ENCODE results near the gene PSMD7.
"Not testable (repeated sequence)": the region's sequence is repeated elsewhere in the genome, so short reads cannot be mapped to it uniquely, and the experiment has no call there.

GRCh38 chr16:74324777-74325176 lies 28.2 kb downstream of the PSMD7 start:
- not testable (repeated sequence) for TF ChIP-seq CTCF (conservative IDR thresholded peaks at IDR 0.05; ENCODE audit: low read depth in 2 of 2); JUNB (IDR thresholded peaks at IDR 0.05; ENCODE audit: unreplicated experiment); REST (IDR thresholded peaks at IDR 0.05; ENCODE audit: unreplicated experiment); POLR2AphosphoS5 (IDR thresholded peaks at IDR 0.05; ENCODE audit: low read depth); ETS1 (IDR thresholded peaks at IDR 0.05); EZH2 (IDR thresholded peaks at IDR 0.05; ENCODE audit: low read depth, unreplicated experiment); ZNF462 (CRISPR knock-in tag; IDR thresholded peaks at IDR 0.05); ZNF331 (CRISPR knock-in tag; IDR thresholded peaks at IDR 0.05; ENCODE audit: low read depth); EZH2phosphoT487 (IDR thresholded peaks at IDR 0.05; ENCODE audit: unreplicated experiment); NANOG (IDR thresholded peaks at IDR 0.05; ENCODE audit: borderline replicate concordance); STAT1 (IDR thresholded peaks at IDR 0.05; ENCODE audit: unreplicated experiment)

Measured in GM23338 (cell line).